LHCN-M2 (cell line): ENCODE results near the gene CPNE9. TPM values are rescaled to one million over a fixed set of nuclear protein-coding genes. Genes with fewer than 3 reads are reported as not detected.

Experiments used
- DNase-seq: peaks from one replicate; pipeline ENCODE4 v3.0.0-alpha.2; 2012; ENCODE audit warnings: low read depth
- total RNA-seq: library from RNA; depleted of rRNA; stranded (reverse); fragments of >200 nt; gene quantifications from 2 replicates; pipeline ENCODE4 v1.2.3, GENCODE V29; 2014; rRNA removed

Gene CPNE9
- total RNA-seq, 1 experiment from 2014 or later, result not detected

- DNase-seq, result peak; percentile 35
Observed at GRCh38 chr3:9778143-9779074, 74.8 kb downstream of the CPNE9 start.

GRCh38 chr3:9779075-9779593, 75.5 kb downstream of the CPNE9 start:
- DNase-seq, result no peak

Other genes starting within 250 kb of the CPNE9 start
- not detected in 2 replicates for gene LHFPL4, start 150.0 kb upstream of the CPNE9 start, total RNA-seq
- 30.8 and 31.1 TPM in 2 replicates for gene MTMR14, start 54.3 kb upstream of the CPNE9 start, total RNA-seq
- 16.9 and 22.2 TPM in 2 replicates for gene BRPF1, start 27.9 kb downstream of the CPNE9 start, total RNA-seq
- gene OGG1, start 46.1 kb downstream of the CPNE9 start, total RNA-seq, result 34.6 and 41.6 TPM in 2 replicates
- 27.6 and 31.2 TPM in 2 replicates for gene CAMK1, start 66.1 kb downstream of the CPNE9 start, total RNA-seq
- gene TADA3, start 88.6 kb downstream of the CPNE9 start, total RNA-seq, result 140 and 147 TPM in 2 replicates
- 310 and 367 TPM in 2 replicates for gene ARPC4, start 89.2 kb downstream of the CPNE9 start, total RNA-seq
- 15.4 and 17.3 TPM in 2 replicates for gene TTLL3, start 106.4 kb downstream of the CPNE9 start, total RNA-seq
- gene RPUSD3, start 140.2 kb downstream of the CPNE9 start, total RNA-seq, result 48.0 and 60.2 TPM in 2 replicates
- gene CIDEC, start 176.4 kb downstream of the CPNE9 start, total RNA-seq, result not detected in 2 replicates
- gene JAGN1, start 186.8 kb downstream of the CPNE9 start, total RNA-seq, result 54.1 and 56.5 TPM in 2 replicates
- gene IL17RE, start 199.0 kb downstream of the CPNE9 start, total RNA-seq, result 1.1 and 1.9 TPM in 2 replicates
- 30.1 and 42.3 TPM in 2 replicates for gene IL17RC, start 213.3 kb downstream of the CPNE9 start, total RNA-seq
- gene CRELD1, start 230.0 kb downstream of the CPNE9 start, total RNA-seq, result 9.9 and 10.4 TPM in 2 replicates
- 1.4 and 2.5 TPM in 2 replicates for gene PRRT3, start 248.6 kb downstream of the CPNE9 start, total RNA-seq